Esophagus squamous epithelium (tissue), 5 donors: ENCODE results near the gene MAP3K20. TPM values are rescaled to one million over a fixed set of nuclear protein-coding genes. Genes with fewer than 3 reads are reported as not detected.

Experiments
- DNase-seq: peaks from one replicate; lab custom pipeline; 2025; lab: John Stamatoyannopoulos, UW
- H3K27ac ChIP-seq, 4 donors: fragments of 200-600 bp; sonication (generic); one replicate each; pipeline ENCODE4 v1.5.1; 2016 to 2019; ENCODE audit warnings: mild to moderate bottlenecking in 1 of 4
- H3K27me3 ChIP-seq, 4 donors: fragments of 200-600 bp; sonication (generic); 1 replicate in 3 of 4; 2 replicates in 1 of 4; pipeline versions ENCODE4 v1.5.1 to v1.6.0; 2017 to 2021; ENCODE audit warnings: antibody characterized with exemption in 1 of 4
- H3K36me3 ChIP-seq, 3 donors: fragments of 200-600 bp; sonication (generic); one replicate each; pipeline ENCODE4 v1.5.1; 2016 to 2019
- H3K4me1 ChIP-seq, 3 donors: fragments of 200-600 bp; sonication (generic); one replicate each; pipeline ENCODE4 v1.5.1; 2017 to 2019
- H3K4me3 ChIP-seq, 4 donors: fragments of 200-600 bp; sonication (generic); 1 replicate in 3 of 4; 2 replicates in 1 of 4; pipeline ENCODE4 v1.5.1; 2016 to 2019; ENCODE audit warnings: mild to moderate bottlenecking in 2 of 4, moderate library complexity in 1 of 4
- H3K9me3 ChIP-seq, 3 donors: fragments of 200-600 bp; sonication (generic); one replicate each; pipeline ENCODE4 v1.5.1; 2016 to 2019
- POLR2A ChIP-seq, 4 donors: fragments of 450-650 bp; IDR thresholded peaks; one replicate each; pipeline ENCODE4 v1.6.1; 2017; ENCODE audit warnings: antibody characterized with exemption in 4 of 4, mild to moderate bottlenecking in 4 of 4, moderate library complexity in 3 of 4
- WGBS, 2 donors: methylation state at CpG; one replicate each; pipeline ENCODE4 v1.1.5; 2018; 5-methylcytosine and 5-hydroxymethylcytosine counted together
- intact Hi-C: fragments of 100-400 bp; cut with DNase I; formaldehyde crosslinking; loops from one replicate; pipeline ENCODE4 v1.15.0; 2022
- total RNA-seq, 4 donors: library from RNA; depleted of rRNA; stranded (reverse); fragments of >200 nt; gene quantifications; one replicate each; pipeline ENCODE4 v1.1.0, GENCODE V29; 2016
- TF ChIP-seq, protein P1 (sequence below), 6 experiments: fragments of 450-650 bp in 4 of 6; fragments of 200-600 bp in 2 of 6; sonication (generic) in 2 of 6; IDR thresholded peaks; one replicate each; pipeline ENCODE4 v1.5.1; 2016 to 2019; ENCODE audit warnings: antibody characterized with exemption in 6 of 6, mild to moderate bottlenecking in 4 of 6, moderate library complexity in 4 of 6
- donor health status: DM: yes; HTN: yes; CAD: no.

The MAP3K20 gene
- total RNA-seq, 4 donors from 2014 or later = 7.2 to 55.3 (median 26.3) TPM

- peaks cover 0 to 8% (median 0%) of the 10 kb centered on the region in 3 donors for H3K4me1 ChIP-seq
- H3K9me3 ChIP-seq = no peaks in the 10 kb centered on the region
- H3K27me3 ChIP-seq = no peaks in the 10 kb centered on the region
- H3K4me3 ChIP-seq = no peak overlapping the region
- no peak for TF ChIP-seq POLR2A (IDR thresholded peaks at IDR 0.05)
- TF ChIP-seq, protein P1, sequence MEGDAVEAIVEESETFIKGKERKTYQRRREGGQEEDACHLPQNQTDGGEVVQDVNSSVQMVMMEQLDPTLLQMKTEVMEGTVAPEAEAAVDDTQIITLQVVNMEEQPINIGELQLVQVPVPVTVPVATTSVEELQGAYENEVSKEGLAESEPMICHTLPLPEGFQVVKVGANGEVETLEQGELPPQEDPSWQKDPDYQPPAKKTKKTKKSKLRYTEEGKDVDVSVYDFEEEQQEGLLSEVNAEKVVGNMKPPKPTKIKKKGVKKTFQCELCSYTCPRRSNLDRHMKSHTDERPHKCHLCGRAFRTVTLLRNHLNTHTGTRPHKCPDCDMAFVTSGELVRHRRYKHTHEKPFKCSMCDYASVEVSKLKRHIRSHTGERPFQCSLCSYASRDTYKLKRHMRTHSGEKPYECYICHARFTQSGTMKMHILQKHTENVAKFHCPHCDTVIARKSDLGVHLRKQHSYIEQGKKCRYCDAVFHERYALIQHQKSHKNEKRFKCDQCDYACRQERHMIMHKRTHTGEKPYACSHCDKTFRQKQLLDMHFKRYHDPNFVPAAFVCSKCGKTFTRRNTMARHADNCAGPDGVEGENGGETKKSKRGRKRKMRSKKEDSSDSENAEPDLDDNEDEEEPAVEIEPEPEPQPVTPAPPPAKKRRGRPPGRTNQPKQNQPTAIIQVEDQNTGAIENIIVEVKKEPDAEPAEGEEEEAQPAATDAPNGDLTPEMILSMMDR (IDR thresholded peaks at IDR 0.05) = no peak
- no peak for DNase-seq
- no peaks in the 10 kb centered on the region for H3K36me3 ChIP-seq
- intact Hi-C loops = no loop called here
- no peak overlapping the region for H3K27ac ChIP-seq
Observed at GRCh38 chr2:173058097-173058496, 17.5 kb upstream of the MAP3K20 start.

- H3K27me3 ChIP-seq = no peaks in the 10 kb centered on the region
- TF ChIP-seq, protein P1 (IDR thresholded peaks at IDR 0.05) = no peak
- TF ChIP-seq POLR2A (IDR thresholded peaks at IDR 0.05) = no peak
- H3K4me3 ChIP-seq = no peak overlapping the region
- no peaks in the 10 kb centered on the region for H3K36me3 ChIP-seq
- H3K27ac ChIP-seq = no peak overlapping the region
- no peak for DNase-seq
- intact Hi-C loops = no loop called here
- H3K9me3 ChIP-seq = no peaks in the 10 kb centered on the region
- H3K4me1 ChIP-seq = peaks cover 0 to 11% (median 0%) of the 10 kb centered on the region in 3 donors
- WGBS, 2 donors = 70 to 80% methylated on average over 1 to 2 of the region's 2 CpGs
Observed at GRCh38 chr2:173058673-173059072, 17.0 kb upstream of the MAP3K20 start.

DNA sequence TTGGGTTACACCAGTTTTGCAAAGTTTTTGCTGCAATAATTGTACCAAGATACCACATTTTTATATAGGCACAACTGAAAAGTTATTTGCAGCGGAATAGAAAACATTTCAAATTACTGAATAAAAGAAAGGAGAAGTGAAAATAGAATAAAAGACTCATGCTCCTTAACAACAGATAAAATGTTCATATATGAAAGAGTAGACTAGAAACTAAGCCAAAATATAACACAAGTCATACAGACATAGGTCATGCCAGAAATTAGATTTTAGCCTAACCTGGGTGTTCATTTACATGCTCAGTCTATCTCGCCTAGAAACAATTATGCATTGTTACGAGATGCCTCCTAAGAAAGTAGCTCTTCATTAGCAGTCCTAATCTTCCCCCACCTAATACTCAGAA lies 16.4 kb upstream of the MAP3K20 start:
- H3K27ac ChIP-seq = no peak overlapping the region
- WGBS, 2 donors = 92 to 96% methylated on average over 3 of the region's 3 CpGs
- intact Hi-C loops = no loop called here

DNA sequence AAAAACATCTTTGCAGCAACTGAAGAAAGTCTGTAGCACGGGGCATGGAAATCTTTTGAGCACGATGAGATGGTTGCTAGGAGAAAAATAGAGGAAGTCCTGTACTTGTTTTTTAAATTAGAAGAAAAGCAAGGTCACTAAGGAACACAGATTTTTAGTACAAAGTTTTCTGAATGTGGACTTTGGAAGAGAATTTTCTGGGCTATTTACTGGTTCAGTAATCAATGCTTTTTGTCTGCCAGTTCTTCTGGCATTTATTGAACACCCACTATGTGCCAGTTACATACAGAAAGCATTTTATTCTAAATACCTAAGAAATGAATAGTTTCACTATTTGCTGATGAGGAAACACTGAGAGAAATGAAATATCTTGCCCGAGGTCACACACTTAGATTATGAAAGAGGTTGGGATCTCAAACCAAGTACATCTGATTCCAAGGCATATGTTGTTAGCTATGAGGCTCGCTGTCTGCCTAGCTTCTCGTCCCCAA lies 15.6 kb upstream of the MAP3K20 start:
- intact Hi-C loops = no loop called here
- H3K4me1 ChIP-seq = peaks cover 0 to 17% (median 0%) of the 10 kb centered on the region in 3 donors
- no peaks in the 10 kb centered on the region for H3K36me3 ChIP-seq
- no peak for DNase-seq
- H3K27me3 ChIP-seq = no peaks in the 10 kb centered on the region
- no peak overlapping the region for H3K4me3 ChIP-seq
- H3K27ac ChIP-seq = no peak overlapping the region
- 25 to 27% methylated on average over 5 of the region's 5 CpGs for WGBS, 2 donors
- no peak for TF ChIP-seq POLR2A (IDR thresholded peaks at IDR 0.05)
- TF ChIP-seq, protein P1 (IDR thresholded peaks at IDR 0.05) = no peak
- no peaks in the 10 kb centered on the region for H3K9me3 ChIP-seq

More for the DNA sequence above, 16.4 kb upstream of the MAP3K20 start:
- H3K9me3 ChIP-seq = no peaks in the 10 kb centered on the region
- H3K27me3 ChIP-seq = no peaks in the 10 kb centered on the region
- H3K4me1 ChIP-seq = peaks cover 0 to 17% (median 0%) of the 10 kb centered on the region in 3 donors
- no peak overlapping the region for H3K4me3 ChIP-seq
- no peak for DNase-seq
- H3K36me3 ChIP-seq = no peaks in the 10 kb centered on the region
- TF ChIP-seq, protein P1 (IDR thresholded peaks at IDR 0.05) = no peak
- no peak for TF ChIP-seq POLR2A (IDR thresholded peaks at IDR 0.05)

- DNase-seq = no peak
- Histone ChIP-seq H3K27me3 (no peaks in the 10 kb centered on the region), H3K9me3 (no peaks in the 10 kb centered on the region), H3K4me1 (peaks cover 0 to 17% (median 0%) of the 10 kb centered on the region in 3 donors), H3K27ac (no peak overlapping the region), H3K36me3 (no peaks in the 10 kb centered on the region), H3K4me3 (no peak overlapping the region)
- intact Hi-C loops = no loop called here
- 30 to 44% methylated on average over 1 to 4 of the region's 4 CpGs for WGBS, 2 donors
- TF ChIP-seq POLR2A (IDR thresholded peaks at IDR 0.05) = no peak
- TF ChIP-seq, protein P1 (IDR thresholded peaks at IDR 0.05) = no peak
Observed at GRCh38 chr2:173062801-173063200, 12.8 kb upstream of the MAP3K20 start.
